GM18519 (cell line): ENCODE data around the gene RACGAP1.
"Not testable (repeated sequence)": the region's sequence is repeated elsewhere in the genome, so short reads cannot be mapped to it uniquely, and the experiment has no call there.

ENCODE experiments used
- ATAC-seq: cut with Tn5 transposase; IDR thresholded peaks from one replicate; pipeline ENCODE4 v1.9.1; 2021; ENCODE audit warnings: mild to moderate bottlenecking, moderate library complexity; ENCODE audit not compliant: unreplicated experiment, low FRiP score

Gene RACGAP1

GRCh38 chr12:50032515-50032853 is 7.2 kb upstream of the RACGAP1 start:
- ATAC-seq: no peak

GRCh38 chr12:50030449-50030848 is 5.2 kb upstream of the RACGAP1 start:
- not testable (repeated sequence) for ATAC-seq

GRCh38 chr12:50026691-50027090 is 1.4 kb upstream of the RACGAP1 start:
- no peak for ATAC-seq

- ATAC-seq: no peak
Observed at GRCh38 chr12:50024805-50025186, 498 bp downstream of the RACGAP1 start.

- no peak for ATAC-seq
Observed at GRCh38 chr12:50024227-50024626, 1.1 kb downstream of the RACGAP1 start.

- no peak for ATAC-seq
Observed at GRCh38 chr12:50022903-50023302, 2.4 kb downstream of the RACGAP1 start.

- ATAC-seq: no peak
Observed at GRCh38 chr12:50021031-50021430, 4.3 kb downstream of the RACGAP1 start.

- no peak for ATAC-seq
Observed at GRCh38 chr12:50019524-50019923, 5.8 kb downstream of the RACGAP1 start.

GRCh38 chr12:50018968-50019367 is 6.3 kb downstream of the RACGAP1 start:
- no peak for ATAC-seq

- ATAC-seq: no peak
Observed at GRCh38 chr12:50018154-50018553, 7.1 kb downstream of the RACGAP1 start.

- no peak for ATAC-seq
Observed at GRCh38 chr12:50017641-50018040, 7.7 kb downstream of the RACGAP1 start.

GRCh38 chr12:50016501-50017475 is 8.5 kb downstream of the RACGAP1 start:
- no peak for ATAC-seq

- ATAC-seq: no peak
Observed at GRCh38 chr12:50014342-50014741, 11.0 kb downstream of the RACGAP1 start.

GRCh38 chr12:50013361-50014147 is 11.7 kb downstream of the RACGAP1 start:
- no peak for ATAC-seq

GRCh38 chr12:50006754-50007442 is 18.4 kb downstream of the RACGAP1 start:
- no peak for ATAC-seq

GRCh38 chr12:50006280-50006679 is 19.0 kb downstream of the RACGAP1 start:
- no peak for ATAC-seq

- no peak for ATAC-seq
Observed at GRCh38 chr12:50005175-50005574, 20.1 kb downstream of the RACGAP1 start.

GRCh38 chr12:50004696-50005095 is 20.6 kb downstream of the RACGAP1 start:
- no peak for ATAC-seq

- ATAC-seq: no peak
Observed at GRCh38 chr12:50003595-50003994, 21.7 kb downstream of the RACGAP1 start.

GRCh38 chr12:49998453-49998852 is 26.8 kb downstream of the RACGAP1 start:
- ATAC-seq: no peak

GRCh38 chr12:49990273-49990672 is 35.0 kb downstream of the RACGAP1 start:
- no peak for ATAC-seq
